ENCODE measurements around the gene FANCM. TPM values are rescaled to one million over a fixed set of nuclear protein-coding genes. Genes with fewer than 3 reads are reported as not detected.

The FANCM gene
- total and polyA plus RNA-seq, 9 of the 15 experiments (the other 6 are each of a cell fraction or from before 2014, with no cell fraction given) = 5.1 to 14.4 (median 6.2) TPM

DNA sequence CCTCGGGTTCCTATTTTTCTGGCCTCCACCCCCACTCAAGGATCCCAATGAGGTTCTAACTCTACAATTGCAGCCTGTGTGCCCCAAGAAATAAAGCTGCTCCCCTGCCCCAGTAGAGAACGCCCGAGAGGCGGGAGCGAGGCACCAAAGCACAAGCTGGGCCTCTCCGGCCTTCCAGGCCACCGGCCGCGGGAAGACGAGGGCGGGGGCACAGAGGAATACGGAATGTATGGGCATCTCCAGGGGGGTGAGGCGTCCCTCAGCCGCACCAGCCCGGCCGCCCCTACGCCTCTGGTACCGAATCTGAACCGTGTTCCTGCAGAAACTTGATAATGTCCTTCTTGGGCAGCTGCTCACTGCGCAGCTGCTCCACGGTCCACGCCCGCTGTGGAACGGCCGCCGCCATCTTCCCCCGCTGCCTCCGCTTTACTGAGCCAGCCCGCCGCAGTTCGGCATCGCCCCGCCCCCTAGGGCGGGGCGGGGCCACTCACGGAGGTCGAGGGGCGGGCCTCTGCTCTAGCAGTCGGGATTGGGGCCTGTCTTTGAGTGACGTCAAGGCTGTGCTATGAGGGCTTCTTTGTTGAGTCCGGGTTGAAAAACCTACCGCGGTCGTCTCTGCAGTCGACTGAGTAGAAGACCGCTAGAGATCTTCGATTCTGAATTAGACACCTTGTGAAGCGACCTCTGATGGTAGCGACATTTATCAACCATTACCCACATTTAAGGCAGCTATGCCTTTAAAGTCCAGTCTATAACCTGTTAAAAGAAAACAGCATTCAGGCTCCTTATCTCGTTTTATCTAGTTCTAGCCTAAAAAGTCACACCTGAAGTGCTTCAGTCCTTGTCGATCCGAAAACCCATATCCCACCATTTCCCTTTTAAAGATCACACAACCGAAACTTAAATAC is 1.4 kb upstream of the FANCM start, which contains the start of gene FKBP3 (continued):
- peak; percentile 62 for TF ChIP-seq RBM25 (IDR thresholded peaks at IDR 0.05; ENCODE audit: low read depth, low read length, severe bottlenecking)
- no peak for TF ChIP-seq ARNT (IDR thresholded peaks at IDR 0.05)
- no peak for TF ChIP-seq ZNF124 (CRISPR knock-in tag; IDR thresholded peaks at IDR 0.05)
- no peak for TF ChIP-seq CAMTA2 (CRISPR knock-in tag; conservative IDR thresholded peaks at IDR 0.05)
- TF ChIP-seq HNRNPK (IDR thresholded peaks at IDR 0.05; ENCODE audit: low read depth, low read length, poor library complexity, severe bottlenecking) = no peak
- TF ChIP-seq SNRNP70 (optimal IDR thresholded peaks at IDR 0.05; ENCODE audit: low read depth, low read length) = no peak
- TF ChIP-seq PYGO2 (tag; IDR thresholded peaks at IDR 0.05) = no peak
- TF ChIP-seq RBM15 (IDR thresholded peaks at IDR 0.05; ENCODE audit: insufficient read depth, low read length) = no peak
- no peak for TF ChIP-seq RHOXF2B (CRISPR knock-in tag; conservative IDR thresholded peaks at IDR 0.05)
- TF ChIP-seq MAZ (CRISPR knock-in tag; conservative IDR thresholded peaks at IDR 0.05 in 1 of 2, IDR thresholded peaks at IDR 0.05 in 1 of 2) = peak; percentile 76 to 81
- TF ChIP-seq ZZZ3 (IDR thresholded peaks at IDR 0.05) = no peak
- TF ChIP-seq, protein P1, sequence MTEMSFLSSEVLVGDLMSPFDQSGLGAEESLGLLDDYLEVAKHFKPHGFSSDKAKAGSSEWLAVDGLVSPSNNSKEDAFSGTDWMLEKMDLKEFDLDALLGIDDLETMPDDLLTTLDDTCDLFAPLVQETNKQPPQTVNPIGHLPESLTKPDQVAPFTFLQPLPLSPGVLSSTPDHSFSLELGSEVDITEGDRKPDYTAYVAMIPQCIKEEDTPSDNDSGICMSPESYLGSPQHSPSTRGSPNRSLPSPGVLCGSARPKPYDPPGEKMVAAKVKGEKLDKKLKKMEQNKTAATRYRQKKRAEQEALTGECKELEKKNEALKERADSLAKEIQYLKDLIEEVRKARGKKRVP (CRISPR knock-in tag; IDR thresholded peaks at IDR 0.05) = no peak
- peak; percentile 74 for TF ChIP-seq TAF1 (IDR thresholded peaks at IDR 0.05; ENCODE audit: control insufficient read depth, extremely low read depth, insufficient read depth, low read length, severe bottlenecking)
- TF ChIP-seq, protein P2, sequence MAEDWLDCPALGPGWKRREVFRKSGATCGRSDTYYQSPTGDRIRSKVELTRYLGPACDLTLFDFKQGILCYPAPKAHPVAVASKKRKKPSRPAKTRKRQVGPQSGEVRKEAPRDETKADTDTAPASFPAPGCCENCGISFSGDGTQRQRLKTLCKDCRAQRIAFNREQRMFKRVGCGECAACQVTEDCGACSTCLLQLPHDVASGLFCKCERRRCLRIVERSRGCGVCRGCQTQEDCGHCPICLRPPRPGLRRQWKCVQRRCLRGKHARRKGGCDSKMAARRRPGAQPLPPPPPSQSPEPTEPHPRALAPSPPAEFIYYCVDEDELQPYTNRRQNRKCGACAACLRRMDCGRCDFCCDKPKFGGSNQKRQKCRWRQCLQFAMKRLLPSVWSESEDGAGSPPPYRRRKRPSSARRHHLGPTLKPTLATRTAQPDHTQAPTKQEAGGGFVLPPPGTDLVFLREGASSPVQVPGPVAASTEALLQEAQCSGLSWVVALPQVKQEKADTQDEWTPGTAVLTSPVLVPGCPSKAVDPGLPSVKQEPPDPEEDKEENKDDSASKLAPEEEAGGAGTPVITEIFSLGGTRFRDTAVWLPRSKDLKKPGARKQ (CRISPR knock-in tag; IDR thresholded peaks at IDR 0.05) = no peak
- TF ChIP-seq, protein P3, sequence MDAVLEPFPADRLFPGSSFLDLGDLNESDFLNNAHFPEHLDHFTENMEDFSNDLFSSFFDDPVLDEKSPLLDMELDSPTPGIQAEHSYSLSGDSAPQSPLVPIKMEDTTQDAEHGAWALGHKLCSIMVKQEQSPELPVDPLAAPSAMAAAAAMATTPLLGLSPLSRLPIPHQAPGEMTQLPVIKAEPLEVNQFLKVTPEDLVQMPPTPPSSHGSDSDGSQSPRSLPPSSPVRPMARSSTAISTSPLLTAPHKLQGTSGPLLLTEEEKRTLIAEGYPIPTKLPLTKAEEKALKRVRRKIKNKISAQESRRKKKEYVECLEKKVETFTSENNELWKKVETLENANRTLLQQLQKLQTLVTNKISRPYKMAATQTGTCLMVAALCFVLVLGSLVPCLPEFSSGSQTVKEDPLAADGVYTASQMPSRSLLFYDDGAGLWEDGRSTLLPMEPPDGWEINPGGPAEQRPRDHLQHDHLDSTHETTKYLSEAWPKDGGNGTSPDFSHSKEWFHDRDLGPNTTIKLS (IDR thresholded peaks at IDR 0.05; ENCODE audit: borderline replicate concordance, low read depth) = no peak
- TF ChIP-seq E2F3 (CRISPR knock-in tag; IDR thresholded peaks at IDR 0.05) = no peak
- TF ChIP-seq, protein P4, sequence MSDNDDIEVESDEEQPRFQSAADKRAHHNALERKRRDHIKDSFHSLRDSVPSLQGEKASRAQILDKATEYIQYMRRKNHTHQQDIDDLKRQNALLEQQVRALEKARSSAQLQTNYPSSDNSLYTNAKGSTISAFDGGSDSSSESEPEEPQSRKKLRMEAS (CRISPR knock-in tag; IDR thresholded peaks at IDR 0.05) = no peak
- no peak for TF ChIP-seq ZNF184 (CRISPR knock-in tag; IDR thresholded peaks at IDR 0.05)
- TF ChIP-seq, protein P5, sequence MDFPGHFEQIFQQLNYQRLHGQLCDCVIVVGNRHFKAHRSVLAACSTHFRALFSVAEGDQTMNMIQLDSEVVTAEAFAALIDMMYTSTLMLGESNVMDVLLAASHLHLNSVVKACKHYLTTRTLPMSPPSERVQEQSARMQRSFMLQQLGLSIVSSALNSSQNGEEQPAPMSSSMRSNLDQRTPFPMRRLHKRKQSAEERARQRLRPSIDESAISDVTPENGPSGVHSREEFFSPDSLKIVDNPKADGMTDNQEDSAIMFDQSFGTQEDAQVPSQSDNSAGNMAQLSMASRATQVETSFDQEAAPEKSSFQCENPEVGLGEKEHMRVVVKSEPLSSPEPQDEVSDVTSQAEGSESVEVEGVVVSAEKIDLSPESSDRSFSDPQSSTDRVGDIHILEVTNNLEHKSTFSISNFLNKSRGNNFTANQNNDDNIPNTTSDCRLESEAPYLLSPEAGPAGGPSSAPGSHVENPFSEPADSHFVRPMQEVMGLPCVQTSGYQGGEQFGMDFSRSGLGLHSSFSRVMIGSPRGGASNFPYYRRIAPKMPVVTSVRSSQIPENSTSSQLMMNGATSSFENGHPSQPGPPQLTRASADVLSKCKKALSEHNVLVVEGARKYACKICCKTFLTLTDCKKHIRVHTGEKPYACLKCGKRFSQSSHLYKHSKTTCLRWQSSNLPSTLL (IDR thresholded peaks at IDR 0.05) = no peak
- no peak for TF ChIP-seq ZNF75A (CRISPR knock-in tag; IDR thresholded peaks at IDR 0.05)
